ENCODE data around the gene EXOC8. TPM values are rescaled to one million over a fixed set of nuclear protein-coding genes. Genes with fewer than 3 reads are reported as not detected.

The EXOC8 gene
- total and polyA plus RNA-seq, 2 of the 8 experiments (the other 6 are each of a cell fraction or from before 2014, with no cell fraction given) = 2.0 to 9.8 TPM

GRCh38 chr1:231324660-231325059 lies 13.0 kb downstream of the EXOC8 start (continued):
- TF ChIP-seq SAP30 (IDR thresholded peaks at IDR 0.05; ENCODE audit: insufficient read depth, insufficient replicate concordance, low read length) = no peak
- TF ChIP-seq RNF2 (IDR thresholded peaks at IDR 0.05; ENCODE audit: borderline replicate concordance, low read depth, low read length, missing control alignments, poor library complexity, severe bottlenecking) = no peak
- TF ChIP-seq BRCA1 (IDR thresholded peaks at IDR 0.05; ENCODE audit: low read depth, low read length) = no peak
- no peak for TF ChIP-seq KDM4A (IDR thresholded peaks at IDR 0.05; ENCODE audit: low read depth, low read length, severe bottlenecking)
